ENCODE results near the gene MICB. TPM values are rescaled to one million over a fixed set of nuclear protein-coding genes. Genes with fewer than 3 reads are reported as not detected.
"Not testable (repeated sequence)": the region's sequence is repeated elsewhere in the genome, so short reads cannot be mapped to it uniquely, and the experiment has no call there.

Gene MICB
- total RNA-seq, result 36.1 and 37.5 TPM in 2 replicates

- Mint-ChIP-seq H3K27ac (peak within 1 kb of the TSS; percentile 94), H3K9me3 (no peaks in the 10 kb centered on the region), H3K4me3 (peak within 1 kb of the TSS; percentile 89), H3K27me3 (ENCODE audit: insufficient read depth) (no peaks in the 10 kb centered on the region), H3K4me1 (ENCODE audit: low read depth) (peaks cover 63% of the 10 kb centered on the region), H3K36me3 (ENCODE audit: low read depth) (no peaks in the 10 kb centered on the region)
- intact Hi-C loops (cut with micrococcal nuclease), result loop anchor here (1.0 to 10.0 kb wide), 5 partner anchors 154 to 399 kb away; partner anchors contain the start of genes BAG6, EHMT2 and HSPA1B
- DNase-seq (ENCODE audit: low spot score), result peak; percentile 81
Observed at GRCh38 chr6:31497531-31498476, at the start of gene MICB. MICB (plus strand) TSS chr6:31498145; CDS start chr6:31498194, 49 bp downstream.

GRCh38 chr6:31450751-31451150 lies 47.2 kb upstream of the MICB start:
- H3K9me3 Mint-ChIP-seq, result no peaks in the 10 kb centered on the region
- H3K27ac Mint-ChIP-seq, result no peak overlapping the region
- DNase-seq (ENCODE audit: low spot score), result no peak
- H3K4me1 Mint-ChIP-seq (ENCODE audit: low read depth), result no peaks in the 10 kb centered on the region
- no peaks in the 10 kb centered on the region for H3K36me3 Mint-ChIP-seq (ENCODE audit: low read depth)
- H3K4me3 Mint-ChIP-seq, result no peak overlapping the region
- intact Hi-C loops (cut with micrococcal nuclease), result no loop called here
- H3K27me3 Mint-ChIP-seq (ENCODE audit: insufficient read depth), result peaks cover 47% of the 10 kb centered on the region

- H3K27ac Mint-ChIP-seq, result no peak overlapping the region
- no peak for DNase-seq (ENCODE audit: low spot score)
- H3K4me1 Mint-ChIP-seq (ENCODE audit: low read depth), result no peaks in the 10 kb centered on the region
- no peaks in the 10 kb centered on the region for H3K9me3 Mint-ChIP-seq
- intact Hi-C loops (cut with micrococcal nuclease), result no loop called here
- H3K36me3 Mint-ChIP-seq (ENCODE audit: low read depth), result no peaks in the 10 kb centered on the region
- peaks cover 47% of the 10 kb centered on the region for H3K27me3 Mint-ChIP-seq (ENCODE audit: insufficient read depth)
- H3K4me3 Mint-ChIP-seq, result no peak overlapping the region
Observed at GRCh38 chr6:31452859-31453258, 45.1 kb upstream of the MICB start.

GRCh38 chr6:31453259-31453658 lies 44.7 kb upstream of the MICB start:
- DNase-seq (ENCODE audit: low spot score), result no peak
- Mint-ChIP-seq H3K4me3 (no peak overlapping the region), H3K36me3 (ENCODE audit: low read depth) (no peaks in the 10 kb centered on the region), H3K4me1 (ENCODE audit: low read depth) (no peaks in the 10 kb centered on the region), H3K9me3 (no peaks in the 10 kb centered on the region), H3K27me3 (ENCODE audit: insufficient read depth) (peaks cover 47% of the 10 kb centered on the region), H3K27ac (no peak overlapping the region)
- intact Hi-C loops (cut with micrococcal nuclease), result no loop called here

- intact Hi-C loops (cut with micrococcal nuclease); H3K4me3 Mint-ChIP-seq; DNase-seq (ENCODE audit: low spot score); H3K9me3 Mint-ChIP-seq; H3K27ac Mint-ChIP-seq: not testable (repeated sequence)
- H3K36me3 Mint-ChIP-seq (ENCODE audit: low read depth), result peaks cover 17% of the 10 kb centered on the region
- peaks cover 30% of the 10 kb centered on the region for H3K4me1 Mint-ChIP-seq (ENCODE audit: low read depth)
- H3K27me3 Mint-ChIP-seq (ENCODE audit: insufficient read depth), result peaks cover 19% of the 10 kb centered on the region
Observed at GRCh38 chr6:31459864-31460263, 38.1 kb upstream of the MICB start.

- no peak overlapping the region for H3K27ac Mint-ChIP-seq
Observed at GRCh38 chr6:31460361-31461025, 37.5 kb upstream of the MICB start.

GRCh38 chr6:31462026-31462963 lies 35.6 kb upstream of the MICB start:
- Mint-ChIP-seq H3K27ac (peak overlapping the region; percentile 87), H3K4me1 (ENCODE audit: low read depth) (peaks cover 54% of the 10 kb centered on the region), H3K36me3 (ENCODE audit: low read depth) (peaks cover 31% of the 10 kb centered on the region), H3K27me3 (ENCODE audit: insufficient read depth) (peaks cover 15% of the 10 kb centered on the region), H3K4me3 (peak overlapping the region; percentile 100), H3K9me3 (no peaks in the 10 kb centered on the region)
- intact Hi-C loops (cut with micrococcal nuclease), result loop anchor here (2.0 kb wide), 1 partner anchor 31 kb away; no protein-coding TSS in a partner anchor
- DNase-seq (ENCODE audit: low spot score), result no peak

More at GRCh38 chr6:31460361-31461025, 37.5 kb upstream of the MICB start:
- Mint-ChIP-seq H3K9me3 (no peaks in the 10 kb centered on the region), H3K27me3 (ENCODE audit: insufficient read depth) (peaks cover 19% of the 10 kb centered on the region), H3K4me3 (no peak overlapping the region), H3K36me3 (ENCODE audit: low read depth) (peaks cover 24% of the 10 kb centered on the region), H3K4me1 (ENCODE audit: low read depth) (peaks cover 36% of the 10 kb centered on the region)
- DNase-seq (ENCODE audit: low spot score), result no peak
- intact Hi-C loops (cut with micrococcal nuclease), result no loop called here

- intact Hi-C loops (cut with micrococcal nuclease), result loop anchor here (1.0 to 2.0 kb wide), 4 partner anchors 30 to 549 kb away; partner anchors contain the start of gene VARS2
- H3K9me3 Mint-ChIP-seq, result no peaks in the 10 kb centered on the region
- peak; percentile 90 for DNase-seq (ENCODE audit: low spot score)
- peak overlapping the region; percentile 87 for H3K27ac Mint-ChIP-seq
- H3K4me3 Mint-ChIP-seq, result peak overlapping the region; percentile 100
- H3K27me3 Mint-ChIP-seq (ENCODE audit: insufficient read depth), result peaks cover 9% of the 10 kb centered on the region
- H3K36me3 Mint-ChIP-seq (ENCODE audit: low read depth), result peaks cover 38% of the 10 kb centered on the region
- H3K4me1 Mint-ChIP-seq (ENCODE audit: low read depth), result peaks cover 63% of the 10 kb centered on the region
Observed at GRCh38 chr6:31462964-31463870, 34.7 kb upstream of the MICB start.

- H3K9me3 Mint-ChIP-seq, result no peaks in the 10 kb centered on the region
- no peak for DNase-seq (ENCODE audit: low spot score)
- peaks cover 41% of the 10 kb centered on the region for H3K36me3 Mint-ChIP-seq (ENCODE audit: low read depth)
- H3K4me3 Mint-ChIP-seq, result peak overlapping the region; percentile 100
- intact Hi-C loops (cut with micrococcal nuclease), result no loop called here
- H3K27me3 Mint-ChIP-seq (ENCODE audit: insufficient read depth), result no peaks in the 10 kb centered on the region
- H3K27ac Mint-ChIP-seq, result peak overlapping the region; percentile 87
- peaks cover 69% of the 10 kb centered on the region for H3K4me1 Mint-ChIP-seq (ENCODE audit: low read depth)
Observed at GRCh38 chr6:31464252-31465184, 33.4 kb upstream of the MICB start.

- H3K27me3 Mint-ChIP-seq (ENCODE audit: insufficient read depth), result no peaks in the 10 kb centered on the region
- H3K4me1 Mint-ChIP-seq (ENCODE audit: low read depth), result peaks cover 75% of the 10 kb centered on the region
- no peak for DNase-seq (ENCODE audit: low spot score)
- H3K9me3 Mint-ChIP-seq, result no peaks in the 10 kb centered on the region
- H3K36me3 Mint-ChIP-seq (ENCODE audit: low read depth), result peaks cover 44% of the 10 kb centered on the region
- H3K27ac Mint-ChIP-seq, result peak overlapping the region; percentile 67
- peak overlapping the region; percentile 100 for H3K4me3 Mint-ChIP-seq
- intact Hi-C loops (cut with micrococcal nuclease), result no loop called here
Observed at GRCh38 chr6:31465185-31465536, 32.8 kb upstream of the MICB start.

GRCh38 chr6:31465718-31466117 lies 32.2 kb upstream of the MICB start:
- intact Hi-C loops (cut with micrococcal nuclease), result no loop called here
- Mint-ChIP-seq H3K4me1 (ENCODE audit: low read depth) (peaks cover 80% of the 10 kb centered on the region), H3K9me3 (no peaks in the 10 kb centered on the region), H3K36me3 (ENCODE audit: low read depth) (peaks cover 47% of the 10 kb centered on the region), H3K4me3 (peak overlapping the region; percentile 100), H3K27ac (peak overlapping the region; percentile 66), H3K27me3 (ENCODE audit: insufficient read depth) (no peaks in the 10 kb centered on the region)
- DNase-seq (ENCODE audit: low spot score), result no peak

All from activated T-helper 1 cell treated with anti-CD3 and anti-CD28 coated beads, Interleukin-12 subunit alpha, Interleukin-12 subunit beta, Interleukin-2, Interleukin-4 antibody, amounts not matched to agents 30 ng/mL and 10 ng/mL and 1 ng/mL, durations not matched to agents 14 hours and 24 hours and 36 hours (primary cell).